Neuronal stem cell (in vitro differentiated cells): ENCODE data around the gene TMEM82.

ENCODE experiments used
- DNase-seq: peaks from one replicate; pipeline ENCODE4 v3.0.0-alpha.2; 2013; ENCODE audit warnings: low spot score
- H2AFZ ChIP-seq: one replicate; pipeline ENCODE4 v1.6.1; 2013; ENCODE audit warnings: mild to moderate bottlenecking, low read length, inconsistent platforms
- H2AK5ac ChIP-seq: 2 replicates; pipeline ENCODE4 v1.6.1; 2013; ENCODE audit warnings: low read depth, mild to moderate bottlenecking, inconsistent platforms, low read length, moderate library complexity, mixed read lengths
- H2BK120ac ChIP-seq: 2 replicates; pipeline ENCODE4 v1.6.1; 2013; ENCODE audit warnings: low read depth, mild to moderate bottlenecking, inconsistent platforms, low read length, moderate library complexity, mixed read lengths
- H2BK12ac ChIP-seq: one replicate; pipeline ENCODE4 v1.6.1; 2013; ENCODE audit warnings: low read length, inconsistent platforms
- H2BK15ac ChIP-seq: 2 replicates; pipeline ENCODE4 v1.6.1; 2013; ENCODE audit warnings: mild to moderate bottlenecking, low read length, inconsistent platforms, mixed read lengths
- H2BK5ac ChIP-seq: one replicate; pipeline ENCODE4 v1.6.1; 2013; ENCODE audit warnings: inconsistent platforms, mild to moderate bottlenecking, low read length, moderate library complexity
- H3K14ac ChIP-seq: one replicate; pipeline ENCODE4 v1.6.1; 2013; ENCODE audit warnings: low read length, inconsistent platforms
- H3K18ac ChIP-seq: 2 replicates; pipeline ENCODE4 v1.6.1; 2013; ENCODE audit warnings: low read length, inconsistent platforms
- H3K23ac ChIP-seq: 2 replicates; pipeline ENCODE4 v1.6.1; 2013; ENCODE audit warnings: low read depth, mild to moderate bottlenecking, mixed read lengths, low read length, inconsistent platforms; ENCODE audit not compliant: poor library complexity
- H3K27ac ChIP-seq: replicated peaks from 3 replicates; pipeline ENCODE4 v1.5.1; 2013; ENCODE audit warnings: low read length, inconsistent platforms
- H3K27me3 ChIP-seq, 3 experiments: 2 replicates each; pipeline ENCODE4 v1.6.1; 2013; ENCODE audit warnings: low read length in 3 of 3, mild to moderate bottlenecking in 2 of 3, inconsistent platforms in 1 of 3, low read depth in 1 of 3, mixed read lengths in 1 of 3, moderate library complexity in 1 of 3; ENCODE audit not compliant: control insufficient read depth in 3 of 3, insufficient read depth in 3 of 3
- H3K36me3 ChIP-seq, 2 donors: replicated peaks in 1 of 2; 2 replicates each; pipeline ENCODE4 v1.6.1; 2013; ENCODE audit warnings: low read length in 2 of 2; ENCODE audit not compliant: control insufficient read depth in 2 of 2, insufficient read depth in 2 of 2
- H3K4ac ChIP-seq: 2 replicates; pipeline ENCODE4 v1.6.1; 2013; ENCODE audit warnings: inconsistent platforms, mild to moderate bottlenecking, low read length, moderate library complexity
- H3K4me1 ChIP-seq, 2 donors: 1 replicate in 1 of 2; 2 replicates in 1 of 2; pipeline ENCODE4 v1.6.1; 2013; ENCODE audit warnings: low read length in 2 of 2, low read depth in 1 of 2; ENCODE audit not compliant: control insufficient read depth in 2 of 2, insufficient read depth in 1 of 2
- H3K4me2 ChIP-seq: one replicate; pipeline ENCODE4 v1.6.1; 2013; ENCODE audit warnings: mild to moderate bottlenecking, low read length, inconsistent platforms; ENCODE audit not compliant: insufficient read depth, poor library complexity, severe bottlenecking
- H3K4me3 ChIP-seq, 2 donors: 2 replicates each; pipeline ENCODE4 v1.5.1; 2013; ENCODE audit warnings: low read length in 2 of 2, mild to moderate bottlenecking in 2 of 2, inconsistent platforms in 1 of 2, moderate library complexity in 1 of 2
- H3K79me1 ChIP-seq: one replicate; pipeline ENCODE4 v1.6.1; 2013; ENCODE audit warnings: low read depth, mild to moderate bottlenecking, inconsistent platforms, low read length, moderate library complexity
- H3K9ac ChIP-seq: one replicate; pipeline ENCODE4 v1.6.1; 2013; ENCODE audit warnings: mild to moderate bottlenecking, low read depth, low read length, inconsistent platforms; ENCODE audit not compliant: poor library complexity
- H3K9me3 ChIP-seq, 2 donors: replicated peaks in 1 of 2; 2 replicates each; pipeline versions ENCODE3 to v1.6.1; 2013; ENCODE audit warnings: low read length in 2 of 2, mild to moderate bottlenecking in 2 of 2, inconsistent platforms in 1 of 2, low read depth in 1 of 2, mixed read lengths in 1 of 2, moderate library complexity in 1 of 2; ENCODE audit not compliant: control insufficient read depth in 2 of 2, insufficient read depth in 1 of 2
- H4K8ac ChIP-seq: one replicate; pipeline ENCODE4 v1.6.1; 2013; ENCODE audit warnings: low read depth, mild to moderate bottlenecking, inconsistent platforms, low read length, moderate library complexity
- H4K91ac ChIP-seq: one replicate; pipeline ENCODE4 v1.6.1; 2013; ENCODE audit warnings: low read length, low read depth, mild to moderate bottlenecking, inconsistent platforms; ENCODE audit not compliant: poor library complexity
- WGBS, 2 donors: extraction: QIAGEN DNeasy Blood & Tissue Kit; methylation state at CpG; one replicate each; pipeline ENCODE4 v1.1.7; 2013; ENCODE audit warnings: missing lambda C conversion rate in 2 of 2, mixed read lengths in 1 of 2; ENCODE audit not compliant: insufficient read length in 2 of 2, insufficient replicate concordance in 1 of 2; ENCODE audit errors: extremely low coverage in 2 of 2; 5-methylcytosine and 5-hydroxymethylcytosine counted together

TMEM82 gene

GRCh38 chr1:15761366-15762128 is 19.2 kb downstream of the TMEM82 start:
- no peak overlapping the region for H2AK5ac ChIP-seq
- WGBS, 2 donors: no CpG with 5 or more reads among the region's 8 CpGs
- H3K14ac ChIP-seq: no peak overlapping the region
- no peak overlapping the region for H3K9ac ChIP-seq
- no peaks in the 10 kb centered on the region for H3K9me3 ChIP-seq
- no peak overlapping the region for H2AFZ ChIP-seq
- no peak overlapping the region for H3K18ac ChIP-seq
- no peak overlapping the region for H4K91ac ChIP-seq
- peaks cover 5 to 16% of the 10 kb centered on the region in 2 donors for H3K36me3 ChIP-seq
- no peak overlapping the region for H2BK5ac ChIP-seq
- peaks cover 8% of the 10 kb centered on the region for H3K79me1 ChIP-seq
- no peak overlapping the region for H3K23ac ChIP-seq
- peaks cover 19 to 20% of the 10 kb centered on the region in 2 donors for H3K4me1 ChIP-seq
- H2BK120ac ChIP-seq: no peak overlapping the region
- no peak overlapping the region for H4K8ac ChIP-seq
- no peak overlapping the region for H2BK12ac ChIP-seq
- H3K4me3 ChIP-seq: no peak overlapping the region
- DNase-seq: no peak
- no peak overlapping the region for H3K4ac ChIP-seq
- H2BK15ac ChIP-seq: no peak overlapping the region
- H3K4me2 ChIP-seq: no peak overlapping the region
- H3K27me3 ChIP-seq: peaks cover 0 to 16% (median 15%) of the 10 kb centered on the region in 3 experiments
- no peak overlapping the region for H3K27ac ChIP-seq

DNA sequence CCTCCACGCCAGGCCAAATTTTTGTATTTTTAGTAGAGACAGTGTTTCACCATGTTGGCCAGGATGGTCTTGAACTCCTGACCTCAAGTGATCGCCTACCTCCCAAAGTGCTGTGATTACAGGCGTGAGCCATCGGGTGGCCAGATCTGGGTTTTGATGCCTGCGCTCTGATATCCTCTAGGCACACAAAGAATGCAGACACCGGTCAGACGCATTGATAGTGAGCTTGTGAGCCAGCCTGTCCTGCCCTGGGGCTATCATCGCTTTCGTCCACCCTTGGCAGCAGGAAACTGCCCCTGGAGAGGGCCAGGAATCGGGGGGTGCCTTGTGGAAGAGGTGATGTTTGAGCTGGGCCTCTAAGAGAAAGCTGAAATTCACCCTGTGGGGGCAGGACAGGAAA is 20.2 kb downstream of the TMEM82 start:
- Histone ChIP-seq H2BK15ac (no peak overlapping the region), H2BK12ac (no peak overlapping the region), H3K27ac (no peak overlapping the region), H3K27me3 (peaks cover 0 to 6% (median 6%) of the 10 kb centered on the region in 3 experiments), H3K14ac (peak overlapping the region; percentile 8), H3K18ac (peak overlapping the region; percentile 48), H3K9me3 (no peaks in the 10 kb centered on the region), H2BK120ac (no peak overlapping the region), H2AK5ac (no peak overlapping the region), H3K4me2 (no peak overlapping the region), H3K4me3 (no peak overlapping the region), H4K8ac (no peak overlapping the region), H2AFZ (no peak overlapping the region), H2BK5ac (no peak overlapping the region), H3K23ac (peak overlapping the region; percentile 65), H3K4me1 (peaks cover 12 to 16% of the 10 kb centered on the region in 2 donors), H4K91ac (no peak overlapping the region), H3K36me3 (peaks cover 5 to 16% of the 10 kb centered on the region in 2 donors), H3K4ac (peak overlapping the region; percentile 37), H3K79me1 (peaks cover 8% of the 10 kb centered on the region), H3K9ac (no peak overlapping the region)
- no CpG with 5 or more reads among the region's 10 CpGs for WGBS, 2 donors
- DNase-seq: no peak

- no peak overlapping the region for H3K14ac ChIP-seq
- H3K23ac ChIP-seq: no peak overlapping the region
- no CpG with 5 or more reads among the region's 10 CpGs for WGBS, 2 donors
- peak overlapping the region; percentile 38 for H3K18ac ChIP-seq
- H2AK5ac ChIP-seq: peak overlapping the region; percentile 52
- H3K27ac ChIP-seq: no peak overlapping the region
- H4K8ac ChIP-seq: no peak overlapping the region
- peaks cover 0 to 3% (median 0%) of the 10 kb centered on the region in 3 experiments for H3K27me3 ChIP-seq
- H3K4me1 ChIP-seq: peaks cover 7 to 9% of the 10 kb centered on the region in 2 donors
- no peak overlapping the region for H4K91ac ChIP-seq
- H3K36me3 ChIP-seq: peaks cover 11 to 28% of the 10 kb centered on the region in 2 donors
- peak overlapping the region; percentile 39 for H2BK5ac ChIP-seq
- no peak for DNase-seq
- H3K9me3 ChIP-seq: no peaks in the 10 kb centered on the region
- no peak overlapping the region for H2AFZ ChIP-seq
- H3K9ac ChIP-seq: no peak overlapping the region
- no peak overlapping the region for H3K4me3 ChIP-seq
- H2BK15ac ChIP-seq: no peak overlapping the region
- H3K4me2 ChIP-seq: no peak overlapping the region
- no peak overlapping the region for H3K4ac ChIP-seq
- no peak overlapping the region for H2BK12ac ChIP-seq
- H2BK120ac ChIP-seq: no peak overlapping the region
- H3K79me1 ChIP-seq: peaks cover 6% of the 10 kb centered on the region
These were observed 22.0 kb downstream of the TMEM82 start for GRCh38 chr1:15764269-15764764.

DNA sequence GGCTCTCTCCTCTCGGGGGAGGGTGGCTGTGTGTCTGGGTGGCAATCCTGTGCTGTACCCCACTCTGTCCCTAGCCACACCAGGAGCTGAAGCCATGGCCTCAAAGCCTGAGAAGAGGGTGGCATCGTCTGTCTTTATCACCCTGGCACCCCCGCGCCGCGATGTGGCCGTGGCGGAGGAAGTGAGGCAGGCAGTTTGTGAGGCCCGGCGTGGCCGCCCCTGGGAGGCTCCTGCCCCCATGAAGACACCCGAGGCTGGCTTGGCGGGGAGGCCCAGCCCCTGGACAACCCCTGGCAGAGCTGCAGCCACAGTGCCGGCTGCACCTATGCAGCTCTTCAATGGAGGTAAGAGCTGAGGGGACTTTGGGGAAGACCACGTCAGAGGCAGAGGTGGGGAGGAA is 22.6 kb downstream of the TMEM82 start:
- Histone ChIP-seq H2BK120ac (no peak overlapping the region), H3K79me1 (peaks cover 6% of the 10 kb centered on the region), H2AFZ (no peak overlapping the region), H4K91ac (no peak overlapping the region), H4K8ac (peak overlapping the region; percentile 17), H2BK12ac (no peak overlapping the region), H3K4me2 (no peak overlapping the region), H3K4me1 (peaks cover 5 to 9% of the 10 kb centered on the region in 2 donors), H3K27ac (no peak overlapping the region), H3K4ac (no peak overlapping the region), H3K23ac (no peak overlapping the region), H2AK5ac (no peak overlapping the region), H2BK15ac (no peak overlapping the region), H3K14ac (peak overlapping the region; percentile 38), H3K18ac (peak overlapping the region; percentile 38), H3K36me3 (peaks cover 11 to 28% of the 10 kb centered on the region in 2 donors), H3K4me3 (no peak overlapping the region), H3K27me3 (no peaks in the 10 kb centered on the region), H3K9me3 (no peaks in the 10 kb centered on the region), H2BK5ac (peak overlapping the region; percentile 39), H3K9ac (peak overlapping the region; percentile 70)
- no CpG with 5 or more reads among the region's 15 CpGs for WGBS, 2 donors
- DNase-seq: no peak
